HS-5 (cell line): Measurements from ENCODE around the gene GLT1D1.
A peak's percentile ranks its signal among the peaks of the same experiment; 100 is the strongest.
"Not testable (repeated sequence)": the region's sequence is repeated elsewhere in the genome, so short reads cannot be mapped to it uniquely, and the experiment has no call there.

Experiments used
- DNase-seq: peaks from one replicate; pipeline ENCODE4 v3.0.0-alpha.2; 2012; ENCODE audit warnings: low read depth

Gene GLT1D1

DNA sequence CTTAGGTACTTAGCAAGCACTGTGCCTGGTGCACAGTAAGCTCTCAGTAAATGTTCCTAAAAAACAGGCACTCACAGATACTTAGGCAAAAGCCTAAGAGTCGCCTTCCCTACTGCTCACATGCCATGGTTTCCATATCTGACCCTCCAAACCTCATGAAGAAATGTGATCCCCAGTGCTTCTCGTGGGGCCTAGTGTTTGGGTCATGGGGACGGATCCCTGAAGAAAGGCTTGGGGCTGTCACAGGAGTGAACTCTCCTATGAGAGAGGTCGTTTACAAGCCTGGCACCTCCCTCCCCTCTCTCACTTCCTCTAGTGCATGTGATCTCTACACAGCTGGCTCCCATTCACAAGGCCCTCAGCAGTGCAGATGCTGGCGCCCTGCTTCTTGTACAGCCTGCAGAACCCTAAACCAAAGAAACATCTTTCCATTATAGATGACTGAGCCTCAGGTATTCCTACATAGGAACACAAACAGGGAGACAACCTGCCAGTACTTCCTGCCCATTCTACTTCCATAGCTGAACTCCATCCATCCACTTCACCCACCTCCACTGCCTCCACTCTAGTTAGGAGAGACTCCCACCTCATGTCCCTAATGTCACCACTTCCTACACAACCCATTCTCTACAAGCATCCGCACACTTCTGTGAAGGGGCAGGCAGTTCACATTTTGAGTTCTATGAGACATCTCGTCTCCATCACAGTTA, 32.4 kb upstream of the GLT1D1 start:
- DNase-seq = no peak

- no peak for DNase-seq
These were observed 29.9 kb upstream of the GLT1D1 start for GRCh38 chr12:128823216-128823915.

DNA sequence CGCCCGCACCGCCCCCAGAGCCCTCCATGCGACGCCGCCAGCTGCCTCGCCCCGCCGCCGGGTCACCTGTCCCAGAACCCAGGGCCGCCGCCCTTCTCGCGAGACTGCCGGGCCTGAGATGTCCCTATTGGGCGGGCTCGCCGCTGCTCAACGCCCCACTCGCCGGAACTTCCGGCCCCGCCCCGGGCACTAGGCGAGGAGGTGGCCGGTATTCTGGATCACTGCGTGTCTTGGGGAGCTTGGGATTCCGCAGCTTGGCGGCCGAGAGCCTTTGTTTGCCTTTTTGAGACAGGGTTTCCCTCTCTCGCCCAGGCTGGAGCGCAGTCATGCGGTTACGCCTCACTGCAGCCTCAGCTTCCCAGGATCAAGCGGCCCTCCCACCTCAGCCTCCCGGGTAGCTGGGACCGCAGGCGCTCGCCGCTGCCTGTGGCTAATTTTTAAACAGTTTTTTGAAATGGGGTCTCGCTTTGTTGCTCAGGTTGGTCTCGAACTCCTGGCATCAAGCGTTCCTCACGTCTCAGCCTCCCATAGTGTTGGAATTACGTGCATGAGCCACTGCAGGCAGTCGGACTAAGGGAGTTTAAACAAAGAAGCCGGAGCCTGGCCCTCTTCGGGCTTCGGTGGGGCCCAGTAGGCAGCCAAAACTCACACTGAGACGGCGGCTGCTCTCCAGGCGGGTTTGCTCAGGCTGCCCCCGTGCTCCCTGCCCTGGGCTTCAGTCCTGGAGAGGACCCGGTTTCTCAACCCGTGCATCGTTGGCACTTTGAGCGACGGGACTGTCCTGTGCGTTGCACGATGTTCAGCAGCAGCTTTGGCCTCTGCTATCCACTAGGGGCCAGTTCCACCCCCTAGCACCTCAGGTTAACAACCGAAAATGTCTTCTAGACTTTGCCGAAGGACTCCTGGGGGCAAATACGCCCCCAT, 29.1 kb upstream of the GLT1D1 start, which contains the start of gene SLC15A4:
Gene SLC15A4, minus strand, starts transcription at position 43 of the 924 bp plus-strand sequence. Its CDS starts 15 bp downstream, at position 28.
- DNase-seq = peak; percentile 49

DNA sequence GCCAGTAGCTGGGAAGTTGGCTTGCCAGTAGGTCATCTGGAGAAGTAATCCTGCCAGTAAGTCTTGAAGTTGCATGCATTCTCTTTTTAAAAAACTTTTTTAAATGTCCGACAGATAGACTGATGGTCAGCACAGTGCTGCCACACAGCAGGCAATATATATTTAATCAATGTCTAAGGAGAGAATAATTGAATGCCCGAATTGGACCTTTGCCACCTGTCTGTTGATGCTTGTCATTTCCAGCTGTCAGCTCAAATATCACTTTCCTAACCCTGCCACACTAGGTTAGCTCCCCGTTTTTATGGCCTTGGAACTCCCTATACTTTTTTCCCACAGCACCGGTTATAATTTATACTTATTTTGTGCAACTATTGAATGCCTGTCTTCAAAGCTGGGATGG, 27.4 kb upstream of the GLT1D1 start:
- no peak for DNase-seq

DNA sequence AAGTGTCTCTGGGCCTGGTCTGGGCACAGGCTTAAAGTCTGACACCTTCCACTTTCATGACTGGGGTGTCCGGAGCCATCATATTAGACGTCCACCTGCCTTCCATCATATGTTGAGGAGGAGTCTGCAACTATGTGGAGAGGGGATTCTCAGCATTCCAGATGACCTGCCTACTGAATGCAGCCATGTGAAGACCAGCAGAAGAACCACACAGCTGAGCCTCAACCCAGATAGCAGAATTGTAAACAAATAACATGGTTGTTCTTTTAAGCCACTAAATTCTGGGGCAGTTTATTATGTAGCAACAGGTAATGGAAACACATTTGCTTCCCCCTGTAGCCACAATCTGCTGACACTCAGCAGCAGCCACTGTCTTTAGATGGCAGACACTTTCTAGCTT, 25.6 kb upstream of the GLT1D1 start:
- no peak for DNase-seq

DNA sequence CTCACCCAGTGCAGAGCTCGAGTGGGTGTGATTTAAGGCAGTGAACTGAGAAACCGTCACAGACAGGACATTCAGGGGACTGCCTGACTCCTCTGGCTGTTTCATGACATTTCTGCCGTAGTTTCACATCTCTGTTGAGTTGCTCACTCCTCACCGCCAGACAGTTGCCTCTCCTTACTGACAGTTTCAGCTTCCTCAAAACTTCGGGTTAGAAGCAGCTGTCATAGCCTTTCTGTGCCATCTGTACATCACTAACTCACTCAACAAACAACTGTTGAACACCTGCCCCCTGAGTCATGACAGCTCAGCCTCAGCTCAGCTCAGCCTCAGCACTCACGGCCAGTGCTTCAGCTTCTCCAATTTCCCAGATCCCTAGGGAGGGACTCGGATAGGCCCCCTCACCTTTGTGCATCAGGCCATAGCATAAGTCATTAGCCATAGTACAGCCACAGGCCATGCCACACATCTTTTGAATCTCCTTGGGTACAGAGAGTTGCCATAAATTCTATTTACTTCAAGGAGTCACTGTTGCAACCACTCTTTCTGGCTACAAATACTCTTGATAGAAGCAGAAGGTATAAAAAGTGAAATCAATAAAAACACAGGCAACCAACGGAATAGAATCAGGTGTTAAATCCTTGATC, 23.3 kb upstream of the GLT1D1 start:
- DNase-seq = no peak

- DNase-seq = no peak
These were observed 22.8 kb upstream of the GLT1D1 start for GRCh38 chr12:128830505-128830893.

GRCh38 chr12:128833418-128833817, 19.9 kb upstream of the GLT1D1 start:
- no peak for DNase-seq

DNA sequence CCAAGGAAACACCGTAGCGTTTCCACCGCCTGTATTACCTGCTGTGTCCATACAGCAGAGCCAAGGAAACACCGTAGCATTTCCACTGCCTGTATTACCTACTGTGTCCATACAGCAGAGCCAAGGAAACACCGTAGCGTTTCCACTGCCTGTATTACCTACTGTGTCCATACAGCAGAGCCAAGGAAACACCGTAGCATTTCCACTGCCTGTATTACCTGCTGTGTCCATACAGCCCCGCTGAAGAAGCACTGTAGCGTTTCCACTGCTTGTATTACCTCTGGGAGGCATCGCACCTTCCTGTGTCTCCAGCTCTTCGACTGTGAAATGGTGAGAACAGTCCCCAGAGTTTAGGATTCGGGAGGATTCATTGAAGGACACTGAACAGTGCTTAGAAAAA, 13.4 kb upstream of the GLT1D1 start:
- DNase-seq = not testable (repeated sequence)

GRCh38 chr12:128840862-128841468, 12.3 kb upstream of the GLT1D1 start:
- DNase-seq = no peak

DNA sequence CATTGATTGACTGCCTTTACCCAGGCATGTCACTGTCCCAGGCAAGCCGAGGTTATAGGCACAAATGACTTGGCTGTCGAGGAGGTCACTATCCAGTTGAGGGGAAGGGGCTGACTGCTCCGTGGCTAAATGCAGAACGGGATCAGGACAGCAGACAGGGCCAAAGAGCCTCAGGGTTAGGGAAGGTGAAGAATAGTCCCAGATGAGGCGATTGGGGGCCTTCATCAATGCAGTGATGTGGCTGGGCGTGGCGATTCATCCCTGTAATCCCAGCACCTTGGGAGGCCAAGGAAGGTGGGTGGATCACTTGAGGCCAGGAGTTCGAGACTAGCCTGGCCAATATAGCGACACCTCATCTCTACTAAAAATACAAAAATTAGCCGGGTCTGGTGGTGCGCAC, 10.7 kb upstream of the GLT1D1 start:
- no peak for DNase-seq

DNA sequence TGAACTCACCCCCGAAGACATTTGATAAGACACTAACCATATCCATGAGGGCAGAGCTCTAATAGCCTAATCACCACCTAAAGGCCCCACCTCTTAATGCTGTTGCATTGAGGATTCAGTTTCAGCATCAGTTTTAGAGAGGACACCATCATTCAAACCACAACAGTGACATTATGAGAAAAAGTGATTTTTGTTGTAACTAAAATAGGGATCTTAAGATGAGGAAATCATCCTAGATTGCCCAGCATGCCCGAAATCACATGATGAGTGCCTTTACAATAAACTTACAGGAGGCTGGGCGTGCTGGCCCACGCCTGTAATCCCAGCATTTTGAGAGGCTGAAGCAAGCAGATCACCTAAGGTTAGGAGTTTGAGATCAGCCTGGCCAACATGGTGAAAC, 9.7 kb upstream of the GLT1D1 start:
- no peak for DNase-seq

DNA sequence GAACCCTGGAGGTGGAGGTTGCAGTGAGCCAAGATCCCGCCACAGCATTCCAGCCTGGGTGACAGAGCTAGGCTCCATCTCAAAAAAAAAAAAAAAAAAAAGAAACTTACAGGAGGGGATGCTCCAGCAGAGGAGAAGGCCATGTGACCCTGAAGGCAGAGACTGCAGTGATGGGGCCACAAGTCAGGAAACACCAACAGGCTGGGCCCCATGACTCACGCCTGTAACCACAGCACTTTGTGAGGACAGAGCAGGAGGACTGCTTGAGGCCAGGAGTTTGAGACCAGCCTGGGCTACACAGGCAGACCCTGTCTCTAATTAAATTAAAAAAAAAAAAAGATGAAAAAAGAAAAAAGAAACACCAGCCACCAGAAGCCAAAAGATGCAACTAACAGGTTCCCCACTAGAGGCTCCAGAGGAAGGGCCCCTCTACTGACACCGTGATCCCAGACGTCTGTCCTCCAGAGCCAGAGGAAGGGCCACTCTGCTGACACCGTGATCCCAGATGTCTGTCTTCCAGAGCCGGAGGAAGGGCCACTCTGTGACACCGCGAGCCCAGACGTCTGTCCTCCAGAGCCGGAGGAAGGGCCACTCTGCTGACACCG, 9.1 kb upstream of the GLT1D1 start:
- no peak for DNase-seq

DNA sequence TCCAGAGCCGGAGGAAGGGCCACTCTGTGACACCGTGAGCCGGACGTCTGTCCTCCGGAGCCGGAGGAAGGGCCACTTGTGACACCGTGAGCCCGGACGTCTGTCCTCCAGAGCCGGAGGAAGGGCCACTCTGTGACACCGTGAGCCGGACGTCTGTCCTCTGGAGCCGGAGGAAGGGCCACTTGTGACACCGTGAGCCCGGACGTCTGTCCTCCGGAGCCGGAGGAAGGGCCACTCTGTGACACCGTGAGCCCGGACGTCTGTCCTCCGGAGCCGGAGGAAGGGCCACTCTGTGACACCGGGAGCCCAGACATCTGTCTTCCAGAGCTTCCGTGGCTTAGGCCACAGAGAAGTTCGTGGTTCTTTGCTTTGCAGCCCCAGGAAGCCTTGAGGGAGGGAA, 6.6 kb upstream of the GLT1D1 start:
- DNase-seq = not testable (repeated sequence)

- no peak for DNase-seq
These were observed 4.9 kb upstream of the GLT1D1 start for GRCh38 chr12:128848371-128848770.

DNA sequence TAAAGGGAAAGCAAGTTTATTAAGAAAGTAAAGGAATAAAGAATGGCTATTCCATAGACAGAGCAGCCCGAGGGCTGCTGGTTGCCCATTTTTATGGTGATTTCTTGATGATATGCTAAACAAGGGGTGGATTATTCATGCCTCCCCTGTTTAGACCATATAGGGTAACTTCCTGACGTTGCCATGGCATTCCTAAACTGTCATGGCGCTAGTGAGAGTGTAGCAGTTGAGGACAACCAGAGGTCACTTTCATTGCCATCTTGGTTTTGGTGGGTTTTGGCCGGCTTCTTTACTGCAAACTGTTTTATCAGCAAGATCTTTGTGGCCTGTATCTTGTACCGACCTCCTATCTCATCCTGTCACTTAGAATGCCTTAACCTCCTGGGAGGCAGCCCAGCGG, 3.5 kb upstream of the GLT1D1 start:
- DNase-seq = not testable (repeated sequence)

DNA sequence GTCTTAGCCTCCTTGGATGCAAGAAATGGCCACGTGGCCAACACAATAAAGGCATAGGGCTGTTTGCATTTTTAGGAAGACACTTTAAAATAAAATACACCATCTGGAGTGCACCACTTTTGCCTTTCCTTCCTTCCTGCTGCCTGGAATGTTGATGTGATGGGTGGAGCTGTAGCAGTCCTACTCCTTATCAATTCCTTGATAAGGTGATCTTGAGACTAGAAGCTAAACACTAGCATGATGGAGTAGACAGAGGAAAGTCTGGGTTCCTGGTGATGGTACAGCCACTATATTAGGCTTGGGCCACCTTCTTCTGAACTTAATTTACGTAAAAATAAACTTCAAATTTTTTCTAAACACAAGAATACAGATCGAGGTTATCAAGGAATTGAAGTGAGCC, 2.9 kb upstream of the GLT1D1 start:
- no peak for DNase-seq

- not testable (repeated sequence) for DNase-seq
These were observed 1.8 kb upstream of the GLT1D1 start for GRCh38 chr12:128851429-128851828.

- no peak for DNase-seq
These were observed 1.1 kb upstream of the GLT1D1 start for GRCh38 chr12:128852026-128852698.

DNA sequence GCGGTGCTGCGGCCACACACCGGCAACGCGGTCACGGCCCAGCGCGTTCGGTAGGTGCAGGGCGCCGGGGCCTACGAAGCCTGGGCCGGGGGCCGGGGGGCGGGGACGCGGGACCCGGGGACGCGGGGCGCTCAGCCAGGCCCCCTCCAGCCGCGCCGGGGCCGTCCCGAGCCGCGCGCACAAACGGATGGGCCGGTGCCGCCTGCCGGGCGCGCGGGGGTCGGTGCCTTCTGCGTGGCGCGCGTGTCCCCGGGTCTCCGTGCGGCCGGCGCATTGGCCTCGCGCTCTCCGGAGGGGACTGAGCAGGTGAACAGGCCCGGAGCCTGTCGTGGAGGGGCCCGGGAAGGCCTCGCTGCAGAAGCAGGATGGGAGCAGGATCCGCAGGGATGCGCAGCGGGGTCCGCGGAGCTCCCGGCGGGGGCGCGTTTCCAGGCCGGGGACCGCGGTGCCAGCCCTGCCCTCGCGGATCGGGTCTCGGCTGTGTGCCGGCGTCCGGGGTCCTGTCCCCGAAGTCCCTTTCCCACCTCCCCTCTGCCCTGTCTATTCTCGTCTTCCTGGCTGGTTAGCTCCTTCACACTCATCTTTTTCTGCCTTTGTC, 421 bp downstream of the GLT1D1 start:
- DNase-seq = no peak
